IPS-18c (cell line): ENCODE measurements around the gene FLT1.

Source experiments
- H3K4me3 ChIP-seq: 2 replicates; pipeline ENCODE4 v1.7.0; 2013; ENCODE audit warnings: low read depth, mild to moderate bottlenecking, low read length, moderate library complexity; ENCODE audit not compliant: insufficient read depth
- H3K9me3 ChIP-seq: one replicate; pipeline ENCODE4 v1.6.1; 2013; ENCODE audit warnings: mild to moderate bottlenecking, low read length, moderate library complexity; ENCODE audit not compliant: control insufficient read depth, insufficient read depth

Gene FLT1

GRCh38 chr13:28476919-28477708, 17.8 kb downstream of the FLT1 start:
- H3K9me3 ChIP-seq, result no peaks in the 10 kb centered on the region
- H3K4me3 ChIP-seq, result no peak overlapping the region

DNA sequence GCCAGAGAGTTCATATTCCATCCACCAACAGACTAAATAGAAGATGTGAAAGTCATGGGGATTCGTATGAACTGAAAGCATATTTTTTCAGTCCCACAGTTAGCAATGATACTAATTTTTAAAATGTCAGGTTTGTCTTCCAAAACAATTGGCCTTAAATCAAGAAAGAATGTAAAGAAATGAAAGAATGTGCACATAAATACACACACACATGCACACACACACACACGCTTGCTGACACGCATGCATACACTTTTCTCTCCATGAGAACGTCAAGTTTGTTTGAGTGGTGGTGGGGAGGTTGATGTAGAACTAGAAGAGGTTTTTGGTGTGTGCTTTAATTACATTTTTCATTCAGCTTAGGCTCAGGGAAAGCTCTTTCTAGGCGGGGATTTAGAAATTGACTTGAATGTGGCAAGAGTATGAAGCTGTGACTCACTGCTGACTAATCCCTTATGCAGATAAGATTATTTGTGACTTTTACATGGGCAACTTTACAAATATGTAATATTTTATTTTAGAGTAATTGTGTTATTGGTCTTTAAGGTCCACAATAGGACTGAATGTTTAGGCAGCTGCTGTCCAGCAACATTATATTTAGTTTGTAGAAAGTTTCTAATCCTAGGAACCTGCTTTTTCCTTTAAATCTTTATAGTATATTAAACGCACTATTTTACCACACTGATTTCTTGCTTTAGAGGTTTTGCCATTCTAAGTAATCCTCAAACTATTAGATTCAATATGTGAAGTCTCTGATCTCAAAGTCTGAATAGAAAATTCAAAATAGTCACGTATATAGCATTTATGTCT, 18.8 kb downstream of the FLT1 start:
- Histone ChIP-seq H3K9me3 (no peaks in the 10 kb centered on the region), H3K4me3 (no peak overlapping the region)

DNA sequence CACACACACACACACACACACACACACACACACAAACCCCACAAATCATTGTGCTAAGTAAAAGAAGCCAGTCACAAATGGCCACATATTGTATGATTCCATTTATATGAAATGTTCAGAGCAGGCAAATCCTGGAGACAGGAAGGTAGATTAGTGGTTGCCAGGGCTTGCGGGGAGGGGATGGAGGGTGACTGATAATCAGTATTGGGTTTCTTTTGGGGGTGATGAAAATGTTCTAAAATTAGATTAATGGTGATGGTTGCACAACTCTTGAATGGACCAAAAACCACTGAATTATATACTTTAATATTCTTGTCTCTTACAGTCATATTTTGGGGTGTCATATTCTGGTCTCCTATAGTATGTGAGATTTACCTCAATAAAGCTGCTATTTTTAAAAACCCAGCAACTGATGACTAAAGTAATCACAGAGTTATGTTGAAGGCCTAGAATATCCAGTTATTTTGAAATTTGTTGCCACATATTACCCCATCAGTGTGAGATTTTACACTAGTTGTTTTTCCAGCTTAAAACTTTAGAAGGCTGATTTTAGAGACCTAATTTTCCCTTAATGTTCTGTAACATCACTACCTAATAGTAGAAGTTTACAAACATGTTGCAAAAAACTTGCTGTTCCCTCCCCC, 20.3 kb downstream of the FLT1 start:
- Histone ChIP-seq H3K4me3 (no peak overlapping the region), H3K9me3 (no peaks in the 10 kb centered on the region)

- H3K9me3 ChIP-seq, result no peaks in the 10 kb centered on the region
- H3K4me3 ChIP-seq, result no peak overlapping the region
These were observed 21.9 kb downstream of the FLT1 start for GRCh38 chr13:28473044-28473443.

GRCh38 chr13:28471421-28471820, 23.5 kb downstream of the FLT1 start:
- H3K9me3 ChIP-seq, result no peaks in the 10 kb centered on the region
- H3K4me3 ChIP-seq, result no peak overlapping the region

DNA sequence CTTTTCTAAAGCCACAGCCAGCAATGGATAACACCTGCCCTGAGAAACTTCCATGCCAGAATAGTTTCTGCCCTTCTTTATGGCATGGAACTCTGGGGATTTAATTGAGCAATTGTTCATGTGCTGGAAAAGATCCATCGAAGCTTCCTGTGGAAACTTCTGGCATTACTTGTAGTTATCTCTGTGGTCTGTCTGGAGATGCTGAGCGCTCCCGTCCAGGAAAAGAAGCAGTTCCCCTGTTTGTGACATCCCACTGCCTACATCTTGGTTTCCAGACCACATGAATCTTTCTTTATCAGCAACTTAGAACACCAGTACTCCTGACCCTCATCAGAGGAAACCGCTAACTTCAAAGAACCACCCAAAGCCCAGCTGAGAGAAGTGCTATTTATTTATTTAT, 24.6 kb downstream of the FLT1 start:
- no peak overlapping the region for H3K4me3 ChIP-seq
- H3K9me3 ChIP-seq, result no peaks in the 10 kb centered on the region

DNA sequence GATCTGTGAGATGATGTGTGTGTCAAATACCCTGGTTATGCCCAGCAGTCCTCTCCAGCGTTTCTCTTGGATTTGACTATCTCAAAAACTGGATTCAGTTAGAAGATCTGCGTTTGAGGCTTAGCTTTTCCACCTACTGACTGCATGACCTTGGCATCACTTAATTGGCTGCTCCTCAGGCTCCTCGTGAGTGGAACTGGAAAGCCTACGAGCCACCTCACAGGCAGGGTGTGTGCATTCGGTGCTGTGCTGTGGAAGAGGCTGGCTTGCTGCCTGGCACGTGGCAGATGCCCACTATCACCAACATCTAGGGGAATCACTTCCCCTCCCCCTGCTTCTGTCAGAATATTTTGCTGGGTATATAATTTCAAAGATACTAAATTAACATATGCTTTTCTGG, 25.6 kb downstream of the FLT1 start:
- no peak overlapping the region for H3K4me3 ChIP-seq
- no peaks in the 10 kb centered on the region for H3K9me3 ChIP-seq

GRCh38 chr13:28468023-28468915, 26.7 kb downstream of the FLT1 start:
- Histone ChIP-seq H3K9me3 (no peaks in the 10 kb centered on the region), H3K4me3 (no peak overlapping the region)

GRCh38 chr13:28467034-28467433, 27.9 kb downstream of the FLT1 start:
- Histone ChIP-seq H3K4me3 (no peak overlapping the region), H3K9me3 (no peaks in the 10 kb centered on the region)

GRCh38 chr13:28466151-28466550, 28.8 kb downstream of the FLT1 start:
- no peaks in the 10 kb centered on the region for H3K9me3 ChIP-seq
- no peak overlapping the region for H3K4me3 ChIP-seq

GRCh38 chr13:28464861-28465460, 30.0 kb downstream of the FLT1 start:
- H3K4me3 ChIP-seq, result no peak overlapping the region
- H3K9me3 ChIP-seq, result no peaks in the 10 kb centered on the region

DNA sequence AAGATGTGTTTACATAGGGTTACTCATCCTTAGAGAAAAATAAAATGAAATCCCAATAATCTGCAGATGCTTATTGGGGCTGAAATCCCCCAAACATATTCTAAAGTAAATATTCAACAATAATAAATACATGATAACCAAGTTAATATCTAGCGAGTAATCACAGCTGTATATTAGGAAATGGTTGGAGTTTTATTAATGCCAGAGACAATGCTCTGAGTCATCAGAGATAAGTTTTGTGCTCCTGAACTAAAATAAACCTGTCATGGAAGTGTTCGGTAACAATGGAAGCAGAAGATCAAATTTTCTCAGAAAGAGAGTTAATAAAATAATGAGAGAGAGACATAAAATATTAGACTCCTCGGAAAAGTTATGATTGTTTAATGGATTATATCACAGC, 31.4 kb downstream of the FLT1 start:
- Histone ChIP-seq H3K9me3 (no peaks in the 10 kb centered on the region), H3K4me3 (no peak overlapping the region)

GRCh38 chr13:28459911-28460310, 35.0 kb downstream of the FLT1 start:
- Histone ChIP-seq H3K4me3 (no peak overlapping the region), H3K9me3 (no peaks in the 10 kb centered on the region)

DNA sequence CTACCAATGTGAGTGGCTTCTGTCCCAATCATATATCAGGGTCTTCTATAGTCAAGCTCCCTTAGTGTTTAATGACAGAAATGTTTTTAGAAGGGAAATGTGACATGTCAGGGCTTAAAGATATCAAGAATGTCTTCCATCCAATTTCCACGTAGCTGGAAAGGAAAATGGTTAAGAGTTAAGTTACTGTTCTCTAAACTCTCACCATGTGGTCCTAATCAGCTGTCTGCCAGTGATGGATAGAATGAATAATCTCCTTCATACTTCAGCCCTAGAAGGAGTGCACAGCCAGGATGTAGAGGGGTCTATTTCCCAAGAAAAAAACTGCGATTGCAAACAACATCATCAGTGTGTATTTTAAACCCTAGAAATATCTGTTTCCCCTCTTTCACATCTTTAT, 36.3 kb downstream of the FLT1 start:
- H3K4me3 ChIP-seq, result no peak overlapping the region

DNA sequence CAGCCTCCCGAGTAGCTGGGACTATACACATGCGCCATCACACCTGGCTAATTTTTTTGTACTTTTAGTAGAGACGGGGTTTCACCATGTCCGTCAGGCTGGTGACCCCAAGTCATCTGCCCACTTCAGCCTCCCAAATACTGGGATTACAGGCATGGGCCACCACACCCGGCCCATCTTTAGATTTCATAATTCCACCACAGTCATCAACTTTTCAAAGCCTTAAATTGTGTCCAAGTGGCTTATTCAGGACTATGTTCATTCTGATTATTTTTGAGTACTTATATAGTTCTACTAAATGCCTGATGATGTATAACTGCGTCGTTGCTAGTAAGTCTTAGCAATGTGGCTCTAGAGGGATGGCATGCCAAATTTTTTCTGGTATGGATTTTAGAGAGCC, 36.9 kb downstream of the FLT1 start:
- H3K9me3 ChIP-seq, result no peaks in the 10 kb centered on the region
- no peak overlapping the region for H3K4me3 ChIP-seq

More for the DNA sequence above, 36.3 kb downstream of the FLT1 start:
- no peaks in the 10 kb centered on the region for H3K9me3 ChIP-seq

DNA sequence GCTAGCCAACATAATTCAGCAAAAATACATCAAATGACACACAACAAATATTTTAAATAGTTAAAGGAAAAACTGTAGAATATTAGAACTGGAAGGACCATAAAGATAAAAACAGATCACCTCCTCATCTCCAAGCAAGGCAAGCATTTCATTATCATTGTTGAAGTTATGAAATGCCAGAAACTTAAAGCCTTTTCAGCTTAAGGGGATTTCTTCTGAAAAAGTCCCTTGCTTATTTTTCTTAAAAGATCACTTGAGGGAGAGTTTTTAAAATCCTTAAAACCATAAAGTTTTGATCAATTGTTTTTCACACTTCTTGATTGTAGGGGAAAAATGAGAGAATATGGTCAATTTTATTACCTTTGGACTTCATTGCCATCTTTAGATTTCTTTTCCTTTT, 37.4 kb downstream of the FLT1 start:
- H3K4me3 ChIP-seq, result no peak overlapping the region
- no peaks in the 10 kb centered on the region for H3K9me3 ChIP-seq
